ENCODE results near the gene CFAP97D2.

Gene CFAP97D2

DNA sequence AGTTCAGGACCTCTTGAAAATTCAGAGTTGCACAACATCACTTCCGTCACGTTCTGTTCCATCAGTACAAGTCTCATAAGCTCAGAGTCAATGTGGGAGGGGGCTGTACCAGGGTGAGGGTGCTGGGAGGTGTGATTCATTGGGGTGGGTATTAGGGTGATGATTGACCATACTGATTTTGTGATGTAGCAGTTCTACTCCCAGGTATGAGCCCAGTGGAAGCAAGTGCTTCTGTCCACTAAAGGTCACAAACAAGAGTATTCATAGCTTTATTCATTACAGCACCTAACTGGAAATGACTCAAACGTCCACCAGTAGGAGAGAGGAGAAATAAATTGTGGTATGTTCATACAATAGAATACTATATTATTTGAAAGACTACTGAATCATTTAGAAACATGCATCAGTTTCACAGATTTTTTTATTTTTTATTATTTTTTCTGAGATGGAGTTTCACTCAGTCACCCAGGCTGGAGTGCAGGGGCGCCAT lies 90.3 kb downstream of the CFAP97D2 start:
- no peak for DNase-seq (ENCODE audit: low read depth)

Data from amniotic epithelial cell (primary cell).